ENCODE measurements around the gene PTPRG. TPM values are rescaled to one million over a fixed set of nuclear protein-coding genes. Genes with fewer than 3 reads are reported as not detected.

Gene PTPRG
- total and polyA plus RNA-seq, 2 donors (not counting 3 experiments of a cell fraction or from before 2014, with no cell fraction given): 8.9 to 39.1 TPM

- Histone ChIP-seq H3K4me1 (ENCODE audit: control insufficient read depth, extremely low read depth, insufficient read depth, low read length) (peaks cover 2% of the 10 kb centered on the region), H3K27me3 (ENCODE audit: control insufficient read depth in 2 of 2, insufficient read depth in 2 of 2, low read length in 2 of 2) (no peaks in the 10 kb centered on the region), H4K20me1 (replicated peaks; ENCODE audit: control insufficient read depth, extremely low read depth, insufficient read depth, low read length) (no peaks in the 10 kb centered on the region), H3K9me3 (replicated peaks; ENCODE audit: control insufficient read depth, insufficient read depth, low read length) (no peaks in the 10 kb centered on the region), H3K36me3 (ENCODE audit: control insufficient read depth in 2 of 2, extremely low read depth in 1 of 2, insufficient read depth in 2 of 2, low read length in 2 of 2) (no peaks in the 10 kb centered on the region), H3K4me3 (replicated peaks in 1 of 3; ENCODE audit: insufficient read depth in 1 of 3, low read depth in 1 of 3, low read length in 3 of 3) (no peak overlapping the region), H3K9ac (replicated peaks; ENCODE audit: extremely low read depth, insufficient read depth, low read length) (no peak overlapping the region), H3K4me2 (ENCODE audit: insufficient read depth, low read length) (no peak overlapping the region), H3K79me2 (ENCODE audit: control insufficient read depth, insufficient read depth, low read length) (peaks cover 2% of the 10 kb centered on the region), H2AFZ (ENCODE audit: low read depth, low read length) (no peak overlapping the region), H3K9me1 (replicated peaks; ENCODE audit: control insufficient read depth, extremely low read depth, insufficient read depth, low read length) (no peaks in the 10 kb centered on the region), H3K27ac (ENCODE audit: insufficient read depth, low read depth, low read length) (no peak overlapping the region)
- CTCF ChIA-PET: no interaction called here
- no TSS peak for BruUV-seq (replicated peaks)
- no peak for FAIRE-seq
- DNase-seq (ENCODE audit: low read depth, low spot score): no peak
- intact Hi-C loops (cut with micrococcal nuclease) (no loop called here), dilution Hi-C loops (cut with MboI; ENCODE audit: extremely low pct_ligation_motif_present, low sequenced_read_pairs) (no loop called here)
- POLR2A ChIA-PET: no interaction called here
- TF ChIP-seq MYC (IDR thresholded peaks at IDR 0.05; ENCODE audit: low read depth, low read length) (no peak), POLR2A (IDR thresholded peaks at IDR 0.05; ENCODE audit: low read depth, low read length) (no peak), EZH2 (IDR thresholded peaks at IDR 0.05; ENCODE audit: borderline replicate concordance, low read depth, low read length, severe bottlenecking) (no peak), JUN (IDR thresholded peaks at IDR 0.05; ENCODE audit: borderline replicate concordance, insufficient read depth, insufficient read length, low read depth) (no peak), GATA2 (IDR thresholded peaks at IDR 0.05; ENCODE audit: insufficient read depth, insufficient read length, low read depth, low read length) (no peak), FOS (IDR thresholded peaks at IDR 0.05; ENCODE audit: borderline replicate concordance, insufficient read depth, low read length) (no peak)
- TF ChIP-seq, protein P1, sequence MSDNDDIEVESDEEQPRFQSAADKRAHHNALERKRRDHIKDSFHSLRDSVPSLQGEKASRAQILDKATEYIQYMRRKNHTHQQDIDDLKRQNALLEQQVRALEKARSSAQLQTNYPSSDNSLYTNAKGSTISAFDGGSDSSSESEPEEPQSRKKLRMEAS (IDR thresholded peaks at IDR 0.05; ENCODE audit: insufficient read depth, insufficient read length): no peak
- TF ChIP-seq, protein P2, sequence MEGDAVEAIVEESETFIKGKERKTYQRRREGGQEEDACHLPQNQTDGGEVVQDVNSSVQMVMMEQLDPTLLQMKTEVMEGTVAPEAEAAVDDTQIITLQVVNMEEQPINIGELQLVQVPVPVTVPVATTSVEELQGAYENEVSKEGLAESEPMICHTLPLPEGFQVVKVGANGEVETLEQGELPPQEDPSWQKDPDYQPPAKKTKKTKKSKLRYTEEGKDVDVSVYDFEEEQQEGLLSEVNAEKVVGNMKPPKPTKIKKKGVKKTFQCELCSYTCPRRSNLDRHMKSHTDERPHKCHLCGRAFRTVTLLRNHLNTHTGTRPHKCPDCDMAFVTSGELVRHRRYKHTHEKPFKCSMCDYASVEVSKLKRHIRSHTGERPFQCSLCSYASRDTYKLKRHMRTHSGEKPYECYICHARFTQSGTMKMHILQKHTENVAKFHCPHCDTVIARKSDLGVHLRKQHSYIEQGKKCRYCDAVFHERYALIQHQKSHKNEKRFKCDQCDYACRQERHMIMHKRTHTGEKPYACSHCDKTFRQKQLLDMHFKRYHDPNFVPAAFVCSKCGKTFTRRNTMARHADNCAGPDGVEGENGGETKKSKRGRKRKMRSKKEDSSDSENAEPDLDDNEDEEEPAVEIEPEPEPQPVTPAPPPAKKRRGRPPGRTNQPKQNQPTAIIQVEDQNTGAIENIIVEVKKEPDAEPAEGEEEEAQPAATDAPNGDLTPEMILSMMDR (IDR thresholded peaks at IDR 0.05; ENCODE audit: extremely low read depth in 1 of 2, insufficient read depth in 1 of 2, low read depth in 1 of 2, low read length in 2 of 2): no peak
Observed at GRCh38 chr3:61665987-61666386, 104.6 kb downstream of the PTPRG start.
